Right hindlimb (tissue), 1 donor: ENCODE data around the gene FBXO3.
A peak's percentile ranks its signal among the peaks of the same experiment; 100 is the strongest.
"Not testable (repeated sequence)": the region's sequence is repeated elsewhere in the genome, so short reads cannot be mapped to it uniquely, and the experiment has no call there.

Source experiments
- DNase-seq: peaks from one replicate; pipeline ENCODE4 v3.0.0-alpha.2; 2018

FBXO3 gene

DNA sequence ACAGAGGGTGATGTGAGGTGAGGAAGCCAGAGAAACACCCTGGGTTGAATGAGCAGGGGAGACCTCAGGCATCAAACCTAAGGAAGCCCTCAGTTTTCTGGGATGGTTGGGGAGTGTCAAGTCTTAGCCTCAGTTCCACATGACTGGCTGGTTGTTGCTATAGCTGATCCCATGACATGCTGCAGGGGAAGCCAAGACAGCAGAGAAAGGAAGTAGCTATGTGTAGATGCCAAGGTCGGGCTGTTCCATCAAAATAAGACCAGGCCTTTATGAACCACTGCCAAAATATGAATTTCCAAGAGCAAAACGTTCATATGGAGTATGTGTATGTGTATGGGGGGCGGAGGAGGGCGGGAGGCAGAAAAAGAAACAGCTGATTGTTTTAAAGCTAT, 49.7 kb downstream of the FBXO3 start:
- no peak for DNase-seq

DNA sequence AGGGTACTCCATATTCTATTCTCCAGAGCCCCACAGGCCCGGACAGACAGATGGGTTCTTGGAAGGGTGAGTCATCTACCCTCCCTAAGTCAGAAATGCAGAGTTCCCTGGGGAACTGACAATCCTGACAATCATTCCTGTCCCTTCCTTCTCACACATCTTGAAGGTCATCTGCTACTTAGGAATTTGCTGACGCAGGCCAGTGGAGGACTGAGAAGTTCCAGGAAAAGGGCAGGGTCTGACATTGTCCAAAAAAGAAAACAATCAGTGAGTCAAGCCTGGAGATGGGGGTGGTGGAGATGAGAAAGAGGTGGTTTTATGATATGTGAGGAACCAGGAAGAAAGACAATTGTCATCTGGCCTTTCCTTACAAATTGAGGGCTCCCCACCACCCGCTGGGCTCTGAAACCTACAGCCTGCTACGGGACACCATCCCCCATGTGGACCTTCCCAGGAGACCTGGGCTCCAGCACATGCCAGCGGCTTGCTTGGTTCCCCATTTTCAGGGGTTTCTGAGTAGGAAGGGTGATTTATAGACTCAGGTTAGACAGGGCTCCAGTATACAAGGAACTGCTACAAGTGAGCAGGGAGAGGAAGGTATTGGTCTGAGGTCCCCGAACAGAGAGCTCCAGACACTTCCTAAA, 51.0 kb downstream of the FBXO3 start:
- DNase-seq = no peak

- DNase-seq = no peak
Measured at GRCh38 chr11:33722590-33723234, 51.6 kb downstream of the FBXO3 start.

DNA sequence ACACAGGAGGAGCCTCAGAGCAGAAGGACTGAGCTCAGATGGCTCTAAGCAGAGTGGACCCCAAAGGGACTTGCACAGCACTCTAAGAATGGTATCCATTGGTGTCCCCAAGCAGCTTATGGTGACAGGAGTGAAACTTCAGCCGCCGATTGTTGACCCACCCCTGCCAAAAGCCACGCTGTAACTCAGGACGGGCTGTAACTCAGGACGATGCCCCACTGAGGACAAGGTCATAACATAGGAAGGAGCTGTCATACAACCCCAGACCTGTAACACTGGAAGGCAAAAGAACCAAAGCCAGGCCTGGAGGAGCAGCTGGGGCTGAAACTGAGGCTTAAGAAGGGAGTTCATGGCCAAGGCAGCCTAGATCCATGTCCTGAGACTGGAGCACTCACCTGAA, 52.3 kb downstream of the FBXO3 start:
- DNase-seq = no peak

DNA sequence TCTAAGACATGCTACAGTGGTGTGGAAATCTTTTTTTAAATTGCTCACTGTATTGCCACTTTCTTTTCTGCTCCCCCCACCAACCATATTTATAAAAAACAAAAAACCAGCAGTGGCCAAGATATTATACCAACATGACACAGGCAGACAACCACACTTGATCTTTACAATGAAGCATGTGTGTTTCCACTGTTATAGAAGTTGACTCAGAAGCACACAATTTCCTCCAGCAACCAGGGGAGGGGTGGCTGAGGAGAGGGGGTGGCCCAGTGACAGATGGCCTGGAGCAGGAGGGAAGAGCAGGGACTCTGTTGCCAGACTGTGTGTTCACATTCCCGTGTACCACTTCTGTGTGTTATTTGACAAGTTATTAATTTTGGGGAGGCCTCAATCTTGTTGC, 52.9 kb downstream of the FBXO3 start:
- peak; percentile 51 for DNase-seq

DNA sequence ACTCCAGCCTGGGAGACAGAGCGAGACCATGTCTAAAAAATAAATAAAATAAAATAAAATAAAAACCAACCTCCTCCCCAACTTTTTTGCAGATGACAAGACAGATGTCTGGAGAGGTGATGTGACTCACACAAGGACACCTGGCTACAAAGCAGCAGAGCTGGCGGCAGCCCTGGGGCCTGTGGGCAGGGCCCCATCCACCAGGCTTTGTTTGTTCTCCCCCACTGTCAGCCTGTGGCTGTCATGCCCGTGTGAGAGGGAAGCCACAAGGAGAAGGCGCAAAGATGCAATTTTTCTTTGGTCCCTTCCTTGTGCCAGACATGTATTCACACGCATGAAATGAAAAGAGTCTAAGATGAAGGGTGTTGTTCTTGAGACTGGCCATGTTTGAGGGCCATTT, 54.7 kb downstream of the FBXO3 start:
- DNase-seq = no peak

GRCh38 chr11:33718440-33718839, 55.9 kb downstream of the FBXO3 start:
- no peak for DNase-seq

DNA sequence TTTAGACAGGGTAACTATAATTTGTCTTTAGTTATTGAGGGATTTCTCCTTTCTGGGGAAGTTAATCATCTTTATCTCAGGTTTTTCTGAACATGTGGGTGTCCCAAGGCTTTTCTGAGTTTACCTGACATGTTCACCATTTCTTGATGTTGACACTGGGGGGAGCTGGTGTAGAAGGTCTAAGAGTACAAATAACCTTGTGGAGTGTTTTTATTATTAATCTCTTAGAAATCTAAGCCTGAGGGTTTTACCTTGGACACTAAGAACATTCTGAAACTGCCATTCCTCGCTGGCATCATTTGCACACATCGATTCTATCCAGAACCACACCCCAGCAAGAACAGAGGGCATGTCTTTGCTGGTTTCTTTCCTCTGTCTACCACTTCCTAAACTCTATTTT, 58.1 kb downstream of the FBXO3 start:
- no peak for DNase-seq

- DNase-seq = no peak
Measured at GRCh38 chr11:33713856-33714398, 60.4 kb downstream of the FBXO3 start.

- no peak for DNase-seq
Measured at GRCh38 chr11:33713151-33713855, 61.0 kb downstream of the FBXO3 start.

GRCh38 chr11:33712436-33712835, 61.9 kb downstream of the FBXO3 start:
- DNase-seq = no peak

GRCh38 chr11:33709466-33709865, 64.9 kb downstream of the FBXO3 start:
- DNase-seq = peak; percentile 65

- no peak for DNase-seq
Measured at GRCh38 chr11:33708985-33709384, 65.3 kb downstream of the FBXO3 start.

DNA sequence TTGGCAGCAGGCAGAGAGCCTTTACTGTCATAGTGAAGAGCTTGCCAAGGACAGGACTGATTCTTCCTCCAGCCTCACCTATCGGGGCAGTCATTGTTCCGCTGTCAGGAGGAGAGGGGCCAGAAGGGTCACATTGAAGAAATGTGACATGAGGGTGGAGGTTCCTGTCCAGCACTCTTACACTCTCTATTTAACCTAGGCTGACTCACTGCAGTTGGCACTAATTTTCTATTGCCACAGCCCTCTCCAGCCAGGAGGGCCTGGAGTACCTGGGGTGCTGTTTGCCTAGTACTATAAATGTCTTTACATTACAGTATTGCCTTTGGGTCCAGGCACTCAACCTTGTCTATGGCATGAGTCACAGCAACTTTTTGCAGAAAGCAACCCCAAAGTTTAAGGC, 66.5 kb downstream of the FBXO3 start:
- DNase-seq = not testable (repeated sequence)

DNA sequence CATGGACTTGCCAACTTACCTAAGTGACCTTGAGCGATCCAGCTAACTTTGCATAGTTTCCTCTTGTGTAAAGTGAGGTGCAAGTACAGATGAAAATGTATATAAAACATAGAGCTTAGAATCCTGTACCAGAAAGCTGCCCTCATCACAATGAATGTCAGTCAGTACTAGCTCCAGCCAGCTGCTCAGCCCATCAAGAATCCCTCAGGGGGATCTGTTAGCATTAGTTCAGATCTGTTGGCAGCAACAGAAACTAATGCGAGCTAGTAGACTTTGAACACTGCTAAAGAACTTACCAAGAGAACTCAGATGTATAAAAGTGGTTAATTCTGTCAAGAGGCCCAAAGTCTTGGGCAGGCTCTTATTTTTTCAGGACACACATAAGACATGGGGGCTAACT, 67.4 kb downstream of the FBXO3 start:
- DNase-seq = no peak

DNA sequence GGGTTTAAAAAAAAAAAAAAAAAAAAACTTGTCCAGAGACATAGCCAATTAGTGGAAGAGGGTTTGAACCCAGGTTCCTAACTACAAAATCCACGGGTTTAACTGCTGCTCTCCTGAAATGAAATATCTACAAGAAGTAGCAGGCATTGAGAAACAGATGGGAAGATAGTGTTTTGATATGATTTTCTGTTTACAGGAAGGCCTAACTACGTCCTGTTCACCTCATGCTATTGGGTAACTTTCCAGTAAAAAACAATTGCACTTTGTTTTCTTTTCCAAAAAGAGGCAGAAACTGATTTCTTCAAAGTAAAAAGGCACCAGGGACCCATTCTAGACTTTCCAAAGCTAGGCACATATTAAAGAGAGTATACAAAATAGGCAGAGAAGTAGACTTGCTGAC, 67.8 kb downstream of the FBXO3 start:
- DNase-seq = no peak

GRCh38 chr11:33704240-33705002, 69.9 kb downstream of the FBXO3 start:
- DNase-seq = no peak

DNA sequence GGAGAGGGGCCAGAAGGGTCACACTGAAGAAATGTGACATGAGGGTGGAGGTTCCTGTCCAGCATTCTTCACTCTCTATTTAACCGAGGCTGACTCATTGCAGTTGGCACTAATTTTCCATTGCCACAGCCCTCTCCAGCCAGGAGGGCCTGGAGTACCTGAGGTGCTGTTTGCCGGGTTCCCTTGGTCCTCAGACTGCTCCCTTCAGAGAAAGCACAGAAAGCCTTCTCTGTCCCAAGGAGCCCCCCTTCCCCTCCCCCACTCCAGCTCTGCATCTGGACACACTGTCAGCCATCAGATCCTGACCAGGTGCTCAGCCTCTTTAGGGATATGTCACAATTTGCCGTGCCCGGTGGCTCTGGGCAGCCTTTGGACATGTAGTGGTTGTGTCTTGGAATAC, 70.5 kb downstream of the FBXO3 start:
- no peak for DNase-seq

- DNase-seq = no peak
Measured at GRCh38 chr11:33703234-33703633, 71.1 kb downstream of the FBXO3 start.

- peak; percentile 60 for DNase-seq
Measured at GRCh38 chr11:33701302-33702230, 72.8 kb downstream of the FBXO3 start.

- peak; percentile 99 for DNase-seq
Measured at GRCh38 chr11:33700502-33701271, 73.6 kb downstream of the FBXO3 start, which contains the start of gene C11orf91. Gene C11orf91, minus strand, starts transcription at chr11:33700826. Its CDS starts 86 bp downstream, at chr11:33700740.
